OCI-LY1 (cell line): Measurements from ENCODE around the gene TCF3.

Experiments
- H2AFZ ChIP-seq: fragments of 200-600 bp; sonication (generic), shearing (Covaris generic); 2 replicates; pipeline ENCODE4 v1.6.0; 2014; ENCODE audit warnings: antibody characterized with exemption, mild to moderate bottlenecking, low read length
- H3F3A ChIP-seq: fragments of 200-600 bp; sonication (generic), shearing (Covaris generic); 2 replicates; pipeline ENCODE4 v1.6.0; 2014; ENCODE audit warnings: mild to moderate bottlenecking, antibody characterized with exemption, low read length, moderate library complexity; ENCODE audit not compliant: insufficient read depth
- H3K27ac ChIP-seq: fragments of 200-600 bp; sonication (generic); 2 replicates; pipeline ENCODE4 v1.5.1; 2014; ENCODE audit warnings: low read length, mixed run types, mild to moderate bottlenecking, low read depth; ENCODE audit not compliant: poor library complexity, severe bottlenecking
- H3K27me3 ChIP-seq: fragments of 200-600 bp; sonication (generic); 2 replicates; pipeline ENCODE4 v1.6.0; 2014; ENCODE audit warnings: antibody characterized with exemption, mild to moderate bottlenecking, low read length, moderate library complexity; ENCODE audit not compliant: insufficient read depth
- H3K36me3 ChIP-seq: fragments of 200-600 bp; sonication (generic); 2 replicates; pipeline ENCODE4 v1.6.1; 2014; ENCODE audit warnings: mild to moderate bottlenecking, antibody characterized with exemption, low read length, moderate library complexity, mixed read lengths; ENCODE audit not compliant: insufficient read depth
- H3K4me1 ChIP-seq: fragments of 200-600 bp; sonication (generic); 2 replicates; pipeline ENCODE4 v1.5.1; 2014; ENCODE audit warnings: mild to moderate bottlenecking, low read length, moderate library complexity; ENCODE audit not compliant: insufficient read depth, severe bottlenecking
- H3K4me2 ChIP-seq: fragments of 200-600 bp; sonication (generic), shearing (Covaris generic); 2 replicates; pipeline ENCODE4 v1.6.1; 2014; ENCODE audit warnings: low read length
- H3K4me3 ChIP-seq: fragments of 200-600 bp; sonication (generic); 2 replicates; pipeline ENCODE4 v1.5.1; 2014; ENCODE audit warnings: low read length, low read depth, mild to moderate bottlenecking, mixed read lengths; ENCODE audit not compliant: poor library complexity, severe bottlenecking
- H3K79me2 ChIP-seq: fragments of 200-600 bp; shearing (Covaris generic); 2 replicates; pipeline ENCODE4 v1.6.1; 2016; ENCODE audit warnings: mixed run types, low read length, mixed read lengths; ENCODE audit not compliant: insufficient read depth
- H3K9ac ChIP-seq: fragments of 200-600 bp; sonication (generic), shearing (Covaris generic); 2 replicates; pipeline ENCODE4 v1.6.1; 2014; ENCODE audit warnings: mild to moderate bottlenecking, low read length, mixed read lengths
- H3K9me2 ChIP-seq: fragments of 200-600 bp; sonication (generic), shearing (Covaris generic); 2 replicates; pipeline ENCODE4 v1.6.1; 2014; ENCODE audit warnings: low read depth, mild to moderate bottlenecking, low read length, mixed read lengths
- H3K9me3 ChIP-seq: fragments of 200-600 bp; shearing (Covaris generic); 2 replicates; pipeline ENCODE4 v1.6.1; 2014; ENCODE audit warnings: low read length, mixed read lengths
- H4K20me1 ChIP-seq: fragments of 200-600 bp; sonication (generic), shearing (Covaris generic); 2 replicates; pipeline ENCODE4 v1.6.0; 2016; ENCODE audit warnings: mild to moderate bottlenecking, low read length; ENCODE audit not compliant: insufficient read depth
- CTCF ChIP-seq: fragments of 200-600 bp; sonication (generic), shearing (Covaris generic); IDR thresholded peaks from 2 replicates; pipeline ENCODE4 v1.5.1; 2017; ENCODE audit warnings: mild to moderate bottlenecking, antibody characterized with exemption, low read length, moderate library complexity, mixed read lengths
- EZH2 ChIP-seq: fragments of 200-600 bp; sonication (generic), shearing (Covaris generic); IDR thresholded peaks from 2 replicates; pipeline ENCODE4 v1.8.0; 2017; ENCODE audit warnings: borderline replicate concordance, mixed run types, mild to moderate bottlenecking, antibody characterized with exemption, low read length, moderate library complexity, mixed read lengths

Gene TCF3

GRCh38 chr19:1580382-1580781, 72.0 kb downstream of the TCF3 start:
- Histone ChIP-seq H3K36me3 (peaks cover 92% of the 10 kb centered on the region), H4K20me1 (no peaks in the 10 kb centered on the region), H2AFZ (no peak overlapping the region), H3K9me3 (no peaks in the 10 kb centered on the region), H3K79me2 (0 out of 2 replicates have a peak, but pooled peaks cover under 1% of the 10 kb centered on the region), H3K9me2 (no peaks in the 10 kb centered on the region), H3F3A (no peaks in the 10 kb centered on the region), H3K4me3 (no peak overlapping the region), H3K27ac (no peak overlapping the region), H3K9ac (no peak overlapping the region), H3K4me1 (no peaks in the 10 kb centered on the region), H3K27me3 (no peaks in the 10 kb centered on the region), H3K4me2 (no peak overlapping the region)
- TF ChIP-seq CTCF (no peak), EZH2 (no peak)

- no peaks in the 10 kb centered on the region for H3F3A ChIP-seq
- H3K36me3 ChIP-seq, result peaks cover 82% of the 10 kb centered on the region
- H3K27ac ChIP-seq, result no peak overlapping the region
- TF ChIP-seq CTCF (no peak), EZH2 (no peak)
- H3K27me3 ChIP-seq, result no peaks in the 10 kb centered on the region
- H3K4me2 ChIP-seq, result no peak overlapping the region
- no peaks in the 10 kb centered on the region for H3K9me3 ChIP-seq
- H3K9ac ChIP-seq, result no peak overlapping the region
- no peaks in the 10 kb centered on the region for H3K9me2 ChIP-seq
- no peak overlapping the region for H3K4me3 ChIP-seq
- no peaks in the 10 kb centered on the region for H3K79me2 ChIP-seq
- no peak overlapping the region for H2AFZ ChIP-seq
- H3K4me1 ChIP-seq, result no peaks in the 10 kb centered on the region
- H4K20me1 ChIP-seq, result no peaks in the 10 kb centered on the region
These were observed 73.2 kb downstream of the TCF3 start for GRCh38 chr19:1579222-1579621.

GRCh38 chr19:1577929-1578618, 74.3 kb downstream of the TCF3 start:
- Histone ChIP-seq H3K4me3 (no peak overlapping the region), H3K79me2 (no peaks in the 10 kb centered on the region), H3K9ac (no peak overlapping the region), H2AFZ (no peak overlapping the region), H3K9me2 (no peaks in the 10 kb centered on the region), H3K9me3 (no peaks in the 10 kb centered on the region), H4K20me1 (no peaks in the 10 kb centered on the region), H3K4me1 (no peaks in the 10 kb centered on the region), H3F3A (no peaks in the 10 kb centered on the region), H3K4me2 (no peak overlapping the region), H3K36me3 (peaks cover 71% of the 10 kb centered on the region), H3K27ac (no peak overlapping the region), H3K27me3 (no peaks in the 10 kb centered on the region)
- no peak for TF ChIP-seq EZH2
- TF ChIP-seq CTCF, result no peak
